ENCODE data around the gene CAMK1D. TPM values are rescaled to one million over a fixed set of nuclear protein-coding genes. Genes with fewer than 3 reads are reported as not detected.

Gene CAMK1D
- total and polyA plus RNA-seq, 2 of the 8 experiments (the other 6 are each of a cell fraction or from before 2014, with no cell fraction given): 3.5 to 10.6 TPM

GRCh38 chr10:12656518-12657142 lies 307.3 kb downstream of the CAMK1D start:
- Histone ChIP-seq H3K79me1 (ENCODE audit: low read depth, low read length) (no peaks in the 10 kb centered on the region), H3K79me2 (ENCODE audit: control insufficient read depth in 1 of 2, insufficient read depth in 2 of 2, low read length in 2 of 2) (no peaks in the 10 kb centered on the region), H3K9ac (replicated peaks in 1 of 4; ENCODE audit: extremely low read depth in 1 of 4, low read depth in 3 of 4, low read length in 3 of 4) (no peak overlapping the region), H3K56ac (replicated peaks; ENCODE audit: insufficient read length, low read depth, low read length) (no peak overlapping the region), H4K8ac (ENCODE audit: extremely low read depth, insufficient read depth, low read length) (no peak overlapping the region), H3K14ac (ENCODE audit: insufficient read length) (no peak overlapping the region), H2BK15ac (ENCODE audit: low read length) (no peak overlapping the region), H3K27me3 (replicated peaks in 1 of 4; ENCODE audit: control insufficient read depth in 3 of 4, extremely low read depth in 1 of 4, insufficient read depth in 3 of 4, low read length in 3 of 4) (no peaks in the 10 kb centered on the region), H4K5ac (ENCODE audit: insufficient read length, low read depth, low read length) (no peak overlapping the region), H3K4me3 (ENCODE audit: extremely low read depth in 1 of 4, insufficient read depth in 2 of 4, low read depth in 3 of 4, low read length in 4 of 4) (no peak overlapping the region), H2BK120ac (replicated peaks; ENCODE audit: low read depth, low read length) (no peak overlapping the region), H4K20me1 (replicated peaks in 1 of 2; ENCODE audit: control insufficient read depth in 1 of 2, insufficient read depth in 2 of 2, low read length in 2 of 2) (no peaks in the 10 kb centered on the region), H3K4ac (replicated peaks; ENCODE audit: insufficient read length, low read depth, low read length) (no peak overlapping the region), H2AK5ac (ENCODE audit: low read depth, low read length) (no peak overlapping the region), H4K91ac (replicated peaks; ENCODE audit: insufficient read length, low read length) (no peak overlapping the region), H3K4me1 (replicated peaks in 1 of 4; ENCODE audit: control insufficient read depth in 3 of 4, insufficient read depth in 4 of 4, low read length in 3 of 4) (no peaks in the 10 kb centered on the region), H2BK12ac (ENCODE audit: low read depth, low read length) (no peak overlapping the region), H2AFZ (ENCODE audit: low read length) (no peak overlapping the region), H3K27ac (ENCODE audit: low read depth, low read length) (no peak overlapping the region), H3K4me2 (ENCODE audit: insufficient read depth in 1 of 2, low read depth in 2 of 2, low read length in 2 of 2) (no peak overlapping the region), H2BK5ac (ENCODE audit: low read depth, low read length) (no peak overlapping the region), H3K23ac (ENCODE audit: insufficient read length) (no peak overlapping the region), H3K36me3 (ENCODE audit: control insufficient read depth in 2 of 4, insufficient read depth in 4 of 4, low read length in 3 of 4) (no peaks in the 10 kb centered on the region), H2BK20ac (ENCODE audit: low read length) (no peak overlapping the region), H3K18ac (ENCODE audit: extremely low read depth, low read length) (no peak overlapping the region), H3K23me2 (ENCODE audit: low read depth, low read length) (peaks cover 3% of the 10 kb centered on the region; the same call in 1 of the 2 replicates), H3K9me3 (ENCODE audit: insufficient read depth in 2 of 2, low read depth in 1 of 2, low read length in 1 of 2) (no peaks in the 10 kb centered on the region)
- ChIA-PET POLR2A (ENCODE audit: partially characterized antibody) (interaction anchor here (0.8 kb wide), 1 partner anchor 18 kb away, joined by 4 read pairs; no protein-coding TSS in a partner anchor), CTCF (ENCODE audit: partially characterized antibody) (interaction anchor here (0.6 to 4.5 kb wide), 68 partner anchors 9 to 442 kb away, joined by 3 to 30 read pairs (median 3); no protein-coding TSS in a partner anchor)
- peak; percentile 48 for FAIRE-seq
- DNase-seq (ENCODE audit: low read depth in 1 of 2, low spot score in 2 of 2): no peak
- WGBS, 2 experiments (ENCODE audit: extremely low coverage in 1 of 2, insufficient coverage in 1 of 2, insufficient read length in 1 of 2, insufficient replicate concordance in 2 of 2, low coverage in 1 of 2, low lambda C conversion rate in 2 of 2, missing lambda C conversion rate in 1 of 2): 68% methylated on average over 4 of the region's 4 CpGs; no CpG with 5 or more reads in 1 of the 2 experiments
- TF ChIP-seq TAF1 (IDR thresholded peaks at IDR 0.05; ENCODE audit: low read depth, low read length): no peak
- no peak for TF ChIP-seq CBX5 (IDR thresholded peaks at IDR 0.05; ENCODE audit: low read depth, low read length)
- TF ChIP-seq HDAC2 (IDR thresholded peaks at IDR 0.05; ENCODE audit: borderline replicate concordance in 1 of 2, low read depth in 2 of 2, low read length in 2 of 2): no peak
- TF ChIP-seq MAX (IDR thresholded peaks at IDR 0.05): no peak
- peak in 2 of 3 experiments; percentile 63 to 82; a peak in 2 of 4 replicates for TF ChIP-seq CTCF (IDR thresholded peaks at IDR 0.05; ENCODE audit: control extremely low read depth in 1 of 3, insufficient read depth in 1 of 3, low read depth in 1 of 3, low read length in 3 of 3)
- no peak for TF ChIP-seq RFX5 (IDR thresholded peaks at IDR 0.05; ENCODE audit: borderline replicate concordance, low read depth, low read length)
- TF ChIP-seq SIN3A (conservative IDR thresholded peaks at IDR 0.05 in 1 of 2, IDR thresholded peaks at IDR 0.05 in 1 of 2; ENCODE audit: low read depth in 1 of 2, low read length in 2 of 2): no peak
- no peak for TF ChIP-seq JUN (IDR thresholded peaks at IDR 0.05; ENCODE audit: low read depth, low read length)
- peak; percentile 86 to 92 for TF ChIP-seq RAD21 (IDR thresholded peaks at IDR 0.05 in 1 of 2, conservative IDR thresholded peaks at IDR 0.05 in 1 of 2; ENCODE audit: low read depth in 2 of 2, low read length in 2 of 2)

All from H1 (cell line).